HG03457 (cell line): Measurements from ENCODE around the gene PHOX2A.
"Not testable (repeated sequence)": the region's sequence is repeated elsewhere in the genome, so short reads cannot be mapped to it uniquely, and the experiment has no call there.

ENCODE experiments used
- ATAC-seq: cut with Tn5 transposase; IDR thresholded peaks from one replicate; pipeline ENCODE4 v1.9.1; 2021; ENCODE audit warnings: moderate number of reproducible peaks; ENCODE audit not compliant: unreplicated experiment

The PHOX2A gene

DNA sequence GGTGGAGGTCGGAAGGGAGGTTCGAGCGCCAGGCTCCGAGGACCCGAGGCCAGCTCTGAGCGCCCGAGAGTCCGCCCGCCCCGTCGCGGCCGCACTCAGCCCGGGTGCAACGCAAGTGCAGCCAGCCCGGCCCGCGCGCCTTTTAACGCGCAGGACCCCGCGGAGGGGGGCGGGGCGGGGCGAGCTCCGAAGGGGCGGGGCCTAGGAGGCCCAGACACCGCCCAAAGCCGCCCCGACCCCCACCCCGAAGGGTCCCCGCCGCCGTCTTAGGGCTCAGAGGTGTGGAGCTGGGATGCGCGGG lies at the start of gene PHOX2A:
Gene PHOX2A, minus strand, starts transcription at position 117 of the 301 bp plus-strand sequence. CDS start 172 bp downstream, outside the sequence.
- no peak for ATAC-seq

GRCh38 chr11:72293391-72293790 lies 49.4 kb upstream of the PHOX2A start:
- ATAC-seq, result no peak

DNA sequence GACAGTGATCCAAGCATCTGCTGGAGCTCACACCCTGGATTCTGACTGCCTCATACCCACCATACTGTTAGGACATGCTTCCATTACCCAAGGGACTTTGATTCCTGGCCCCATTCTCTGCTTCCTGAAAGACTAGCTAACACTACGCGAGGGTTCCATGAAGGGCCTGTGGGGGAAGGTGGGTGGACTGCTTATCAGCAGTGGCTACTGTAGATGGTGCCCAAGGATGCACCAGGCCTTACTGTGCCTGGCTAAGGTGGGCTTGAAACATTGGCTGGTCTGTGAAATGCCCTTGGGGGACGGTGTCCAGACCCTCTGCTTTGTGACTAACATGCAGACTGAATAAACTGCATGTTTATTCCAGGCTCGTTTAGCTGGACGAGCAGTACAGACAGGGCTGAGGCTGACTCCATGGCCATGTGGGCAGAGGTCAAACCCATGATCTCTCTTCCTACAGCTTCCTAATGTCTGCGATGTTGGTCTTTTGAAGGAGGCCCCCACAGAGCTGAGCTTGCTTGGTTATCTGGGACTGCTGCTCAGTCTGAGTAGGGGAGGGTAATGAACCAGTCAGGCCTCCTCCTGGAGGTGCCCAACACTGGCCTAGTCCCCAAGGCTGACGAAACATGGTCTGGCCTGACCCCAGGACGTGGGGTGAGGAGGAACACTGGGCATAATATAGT lies 48.3 kb upstream of the PHOX2A start:
- ATAC-seq, result no peak

DNA sequence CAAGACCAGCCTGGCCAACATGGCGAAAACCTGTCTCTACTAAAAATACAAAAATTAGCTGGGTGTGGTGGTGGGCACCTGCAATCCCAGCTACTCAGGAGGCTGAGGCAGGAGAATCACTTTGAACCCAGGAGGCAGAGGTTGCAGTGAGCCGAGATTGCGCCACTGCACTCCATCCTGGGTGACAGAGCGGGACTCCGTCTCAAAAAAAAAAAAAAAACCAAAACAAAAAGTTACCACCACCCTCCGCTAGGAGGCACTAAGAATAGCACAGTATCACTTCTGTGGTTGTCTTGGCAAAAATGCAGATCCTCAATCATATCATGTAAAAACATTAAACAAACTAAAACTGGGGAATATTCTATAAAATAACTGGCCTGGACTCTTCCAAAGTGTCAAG lies 46.8 kb upstream of the PHOX2A start:
- ATAC-seq, result not testable (repeated sequence)

GRCh38 chr11:72287293-72287692 lies 43.3 kb upstream of the PHOX2A start:
- ATAC-seq, result no peak

DNA sequence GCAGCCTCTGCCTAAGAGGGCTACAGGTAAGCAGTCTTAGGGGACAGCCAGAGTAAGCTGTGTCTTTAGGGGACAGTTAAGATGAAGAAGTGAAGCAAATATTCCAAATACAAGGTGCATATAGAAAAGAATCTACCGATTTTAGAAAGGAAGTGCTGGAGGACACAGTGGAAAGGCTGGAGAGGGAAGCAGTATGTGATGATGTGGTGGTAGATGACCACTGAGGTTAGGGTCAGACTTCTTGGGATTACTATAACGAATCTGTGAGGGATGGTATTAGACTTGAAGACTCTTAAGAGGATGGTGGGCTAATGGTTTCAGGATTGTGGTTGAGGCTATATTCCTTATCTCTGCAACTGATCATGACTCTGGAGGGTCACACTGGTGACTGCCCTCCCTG lies 40.0 kb upstream of the PHOX2A start:
- ATAC-seq, result no peak

GRCh38 chr11:72280726-72281315 lies 36.8 kb upstream of the PHOX2A start:
- no peak for ATAC-seq

- no peak for ATAC-seq
These were observed 36.1 kb upstream of the PHOX2A start for GRCh38 chr11:72280037-72280436.

DNA sequence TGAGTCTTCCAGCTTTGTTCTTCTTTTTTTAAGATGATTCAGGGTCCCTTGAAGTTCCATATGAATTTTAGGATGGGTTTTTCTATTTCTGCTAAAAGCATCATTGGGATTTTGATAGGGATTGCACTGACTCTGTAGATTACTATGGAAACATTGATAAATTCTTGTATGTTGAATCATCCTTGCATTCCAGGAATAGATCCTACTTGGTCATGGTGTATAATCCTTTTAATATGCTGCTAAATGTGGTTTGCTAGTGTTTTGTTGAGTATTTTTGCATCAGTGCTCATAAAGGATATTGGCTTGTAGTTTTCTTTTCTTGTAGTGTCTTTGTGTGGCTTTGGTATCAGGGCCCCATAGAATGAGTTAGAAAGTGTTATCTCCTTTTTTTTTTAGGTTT lies 34.9 kb upstream of the PHOX2A start:
- ATAC-seq, result no peak

GRCh38 chr11:72274435-72274834 lies 30.5 kb upstream of the PHOX2A start:
- ATAC-seq, result no peak

DNA sequence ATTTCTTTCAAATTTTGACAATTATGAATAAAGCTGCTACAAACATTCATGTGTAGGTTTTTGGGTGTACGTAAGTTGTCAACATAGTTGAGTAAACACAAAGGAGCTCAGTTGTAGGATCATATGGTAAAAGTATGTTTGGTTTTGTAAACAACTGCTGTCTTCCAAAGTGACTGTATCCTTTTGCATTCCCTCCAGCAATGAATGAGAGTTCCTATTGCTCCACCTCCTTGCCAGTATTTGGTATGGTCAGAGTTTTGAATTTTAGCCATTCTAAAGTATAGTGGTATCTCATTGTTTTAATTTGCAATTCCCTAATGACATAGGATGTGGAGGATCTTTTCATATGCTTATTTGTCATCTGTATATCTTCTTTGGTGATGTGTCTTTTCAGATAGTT lies 28.0 kb upstream of the PHOX2A start:
- no peak for ATAC-seq

DNA sequence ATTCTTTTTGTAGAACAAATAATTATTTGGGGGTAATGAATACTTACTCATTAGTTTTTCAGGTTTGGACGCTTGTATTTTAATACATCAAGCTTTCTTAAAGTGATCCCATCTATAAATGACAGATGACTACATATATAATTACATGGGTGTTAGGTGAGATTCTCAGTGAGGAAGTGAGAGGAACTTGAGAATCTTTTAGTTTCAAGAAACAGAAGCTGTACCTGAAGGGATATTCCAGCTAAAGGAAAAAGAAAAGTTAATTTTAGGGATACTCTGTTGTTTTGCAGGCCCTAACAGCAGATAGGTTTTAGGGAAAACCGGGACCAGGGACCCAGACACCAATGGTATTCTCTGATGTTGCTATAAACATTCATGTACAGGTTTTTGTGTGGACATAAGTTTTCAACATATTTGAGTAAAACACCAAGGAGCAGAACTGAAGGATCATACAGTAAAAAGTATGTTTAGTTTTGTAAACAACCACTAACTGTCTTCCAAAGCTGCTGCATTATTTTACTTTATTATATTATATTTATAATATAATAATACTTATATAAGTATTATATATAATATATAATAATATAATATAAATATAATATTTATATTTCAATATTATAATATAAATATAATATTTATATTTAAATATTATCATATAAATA lies 24.1 kb upstream of the PHOX2A start:
- no peak for ATAC-seq

GRCh38 chr11:72266960-72267359 lies 23.0 kb upstream of the PHOX2A start:
- not testable (repeated sequence) for ATAC-seq

- ATAC-seq, result no peak
These were observed 22.0 kb upstream of the PHOX2A start for GRCh38 chr11:72265951-72266350.

GRCh38 chr11:72263361-72263760 lies 19.4 kb upstream of the PHOX2A start:
- ATAC-seq, result no peak

- ATAC-seq, result no peak
These were observed 16.6 kb upstream of the PHOX2A start for GRCh38 chr11:72260574-72260973.

DNA sequence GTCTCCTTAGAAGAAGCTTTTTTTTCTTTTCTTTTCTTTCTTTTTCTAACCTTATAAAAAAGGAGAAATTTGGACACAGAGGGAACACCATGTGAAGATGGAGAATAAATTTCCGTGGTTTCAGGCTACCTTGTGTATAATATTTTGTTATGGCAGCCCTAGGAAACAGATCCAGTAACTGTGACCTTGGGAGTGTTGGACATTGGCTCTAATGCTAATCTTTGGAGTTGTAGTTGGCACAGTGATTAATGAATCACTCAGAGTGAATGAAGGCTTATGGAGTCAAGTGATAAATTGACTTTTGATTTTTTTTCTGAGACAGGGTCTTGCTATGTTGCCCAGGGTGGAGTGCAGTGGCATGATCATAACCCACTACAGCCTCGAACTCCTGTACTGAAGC lies 15.5 kb upstream of the PHOX2A start:
- no peak for ATAC-seq

GRCh38 chr11:72257570-72257969 lies 13.6 kb upstream of the PHOX2A start:
- ATAC-seq, result no peak

GRCh38 chr11:72254299-72254993 lies 10.5 kb upstream of the PHOX2A start:
- ATAC-seq, result no peak

DNA sequence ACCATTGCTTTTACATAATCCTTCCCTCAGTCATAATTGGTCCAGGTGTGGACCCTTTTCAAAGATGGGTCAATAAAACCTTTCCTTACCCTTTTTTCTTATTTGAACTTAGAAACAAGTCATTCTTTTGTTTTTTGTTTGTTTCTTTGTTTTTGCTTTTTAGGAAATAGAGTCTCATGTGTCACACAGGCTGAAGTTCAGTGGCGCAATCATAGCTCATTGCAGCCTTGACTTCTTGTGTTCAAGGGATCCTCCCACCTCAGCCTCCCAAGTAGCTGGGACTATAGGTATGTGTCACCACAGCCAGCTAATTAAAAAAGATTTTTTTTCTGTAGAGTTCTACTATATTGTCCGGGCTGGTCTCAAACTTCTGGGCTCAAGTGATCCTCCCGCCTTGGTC lies 9.4 kb upstream of the PHOX2A start:
- no peak for ATAC-seq

DNA sequence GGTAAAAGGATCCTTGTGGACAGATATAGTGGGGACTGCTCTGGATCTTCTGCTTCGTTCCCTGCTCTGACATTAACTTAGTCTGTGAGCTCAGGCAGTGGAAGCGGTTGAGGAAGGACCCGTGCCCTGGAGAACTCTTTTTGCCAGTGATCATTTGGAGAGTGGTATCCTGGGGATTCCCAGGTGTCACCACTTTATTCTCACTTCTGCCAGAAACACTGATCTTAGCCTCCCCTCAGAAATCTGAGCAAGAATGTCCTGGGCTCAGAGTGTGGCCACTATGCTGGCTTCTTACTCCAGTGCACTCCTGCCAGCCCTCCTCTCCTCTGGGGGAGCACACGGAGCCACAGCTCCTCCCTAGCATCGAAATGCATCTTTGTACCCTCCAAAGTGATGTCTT lies 7.6 kb upstream of the PHOX2A start:
- no peak for ATAC-seq
